RKO (cell line): ENCODE results near the gene AMOTL1.

ENCODE experiments used
- DNase-seq: peaks from one replicate; pipeline ENCODE4 v3.0.0-alpha.2; 2016; ENCODE audit warnings: low spot score

AMOTL1 gene

DNA sequence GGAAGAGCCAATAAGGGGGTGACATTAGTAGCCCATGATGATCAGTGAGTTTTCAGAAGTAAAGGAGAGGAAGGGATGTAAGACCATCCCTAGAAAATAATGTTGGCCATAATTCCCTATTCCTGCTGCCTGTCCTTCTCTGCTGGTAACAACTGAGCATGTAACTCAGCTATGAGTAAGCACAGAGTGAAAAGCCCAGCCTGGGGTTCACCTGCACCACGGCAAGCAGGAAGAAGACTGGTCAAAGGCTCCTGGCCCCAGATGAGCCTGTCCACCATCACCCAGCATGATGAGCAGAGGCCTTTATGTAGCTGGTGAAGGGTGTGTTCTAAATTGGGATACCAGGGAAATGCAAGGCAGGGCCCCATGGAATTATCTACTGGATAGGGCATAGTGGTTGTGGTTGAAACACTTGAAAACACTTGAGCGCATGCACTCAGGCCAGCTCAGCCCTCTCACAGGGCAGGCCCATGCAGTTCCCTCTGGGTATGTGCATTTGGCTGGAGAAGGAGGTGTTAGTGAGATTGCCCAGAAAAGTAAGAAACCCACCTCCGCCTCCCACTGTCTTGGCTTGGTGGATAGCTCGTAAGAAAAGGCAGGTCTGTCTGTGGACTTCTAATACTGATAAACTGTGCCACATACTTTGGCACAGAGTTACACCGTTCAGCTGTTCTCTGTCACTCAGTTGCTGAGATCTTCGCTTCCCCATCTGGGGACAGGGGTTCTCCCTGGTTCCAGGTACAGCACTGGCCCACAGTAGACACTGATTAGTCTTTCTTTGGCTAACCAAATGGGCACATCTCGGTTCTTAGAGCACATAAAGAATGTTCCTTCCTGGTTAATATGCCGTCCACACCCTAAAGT is 86.8 kb downstream of the AMOTL1 start:
- no peak for DNase-seq

DNA sequence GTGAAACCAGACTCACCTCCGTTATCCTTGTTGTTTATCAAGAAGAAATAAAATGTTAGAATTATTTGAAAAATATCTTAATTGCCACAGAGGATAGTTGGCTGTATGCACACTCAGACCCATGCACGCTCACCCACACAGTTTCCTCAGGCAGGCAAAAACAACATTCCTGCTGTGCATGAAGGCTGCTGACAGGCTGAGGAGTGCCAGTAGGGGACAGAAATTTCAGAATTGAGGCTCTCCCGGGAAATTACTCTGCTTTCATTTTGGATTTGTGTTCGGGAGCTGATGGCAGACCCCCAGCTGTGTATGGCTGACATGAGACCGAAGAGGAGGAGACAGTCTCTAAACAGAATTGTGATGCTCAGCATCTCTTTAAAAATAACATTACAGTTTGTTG is 87.5 kb downstream of the AMOTL1 start:
- no peak for DNase-seq

DNA sequence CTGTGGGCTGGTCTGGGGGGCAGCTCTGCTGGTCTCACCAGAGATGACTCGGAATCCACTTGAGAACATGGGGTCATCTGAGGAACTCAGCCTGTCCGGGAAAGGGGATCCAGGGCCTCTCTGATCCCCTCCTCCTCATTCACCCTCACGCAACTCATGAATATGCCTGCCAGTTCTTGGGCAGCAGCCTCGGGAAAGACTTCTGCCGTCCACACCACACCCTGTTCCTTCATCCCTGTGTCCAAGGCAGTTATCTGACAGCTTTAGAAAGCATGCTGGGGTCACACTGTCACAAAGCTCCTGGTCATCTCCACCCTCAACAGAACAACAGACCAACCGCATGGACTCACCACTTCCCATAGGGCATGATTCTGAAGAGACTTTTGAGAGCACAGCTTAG is 88.3 kb downstream of the AMOTL1 start:
- DNase-seq: no peak

DNA sequence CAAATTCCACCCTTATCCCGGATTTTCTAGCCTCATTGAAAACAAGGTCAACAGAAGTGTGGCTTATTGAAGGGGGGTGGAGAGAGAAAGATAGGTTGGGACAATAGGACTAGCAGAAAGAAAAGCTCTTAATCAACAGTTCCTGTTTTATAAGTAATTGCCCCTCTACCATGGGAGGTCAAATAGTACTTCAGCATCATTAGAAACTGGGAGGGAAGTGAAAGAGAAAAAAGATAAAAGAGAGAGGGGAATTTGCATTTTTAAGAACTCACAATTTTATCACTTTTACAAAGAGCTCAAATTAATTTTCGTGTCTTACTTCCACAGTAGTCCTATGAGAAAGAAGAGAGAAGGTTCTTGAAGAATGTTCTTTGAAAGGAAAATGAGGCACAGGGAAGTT is 89.2 kb downstream of the AMOTL1 start:
- DNase-seq: no peak

DNA sequence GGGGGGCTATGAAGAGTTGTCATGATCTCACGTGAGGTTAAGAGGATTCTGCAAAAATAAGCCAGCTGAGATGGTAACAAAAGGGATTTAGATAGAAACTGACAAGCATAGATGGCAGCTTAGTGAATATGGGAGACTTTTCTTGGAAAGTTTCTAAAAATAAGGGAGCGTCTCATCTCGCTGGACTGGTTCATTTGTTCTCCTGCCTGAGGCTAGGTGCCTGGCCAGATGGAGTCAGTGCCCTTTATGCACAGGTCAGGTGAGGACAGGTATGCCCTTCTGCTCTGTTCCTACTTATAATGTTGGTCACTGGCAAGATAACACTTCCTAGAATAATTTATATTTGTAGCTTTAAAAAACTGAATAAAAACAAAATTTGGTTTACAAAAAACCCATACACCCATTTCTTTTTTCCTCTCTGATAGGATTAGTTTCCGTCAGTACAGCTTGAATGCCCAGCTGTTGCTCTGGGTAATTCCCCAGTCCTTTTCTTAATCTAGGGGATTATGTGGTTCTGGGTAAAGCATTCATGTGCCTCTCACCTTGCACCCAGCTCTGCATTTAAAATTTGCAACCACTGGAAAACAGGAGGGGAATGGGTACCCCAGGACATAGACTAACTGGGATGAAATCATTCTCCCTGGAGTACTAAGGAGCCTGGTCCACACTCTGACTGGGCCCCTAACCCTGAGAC is 90.0 kb downstream of the AMOTL1 start:
- DNase-seq: no peak

DNA sequence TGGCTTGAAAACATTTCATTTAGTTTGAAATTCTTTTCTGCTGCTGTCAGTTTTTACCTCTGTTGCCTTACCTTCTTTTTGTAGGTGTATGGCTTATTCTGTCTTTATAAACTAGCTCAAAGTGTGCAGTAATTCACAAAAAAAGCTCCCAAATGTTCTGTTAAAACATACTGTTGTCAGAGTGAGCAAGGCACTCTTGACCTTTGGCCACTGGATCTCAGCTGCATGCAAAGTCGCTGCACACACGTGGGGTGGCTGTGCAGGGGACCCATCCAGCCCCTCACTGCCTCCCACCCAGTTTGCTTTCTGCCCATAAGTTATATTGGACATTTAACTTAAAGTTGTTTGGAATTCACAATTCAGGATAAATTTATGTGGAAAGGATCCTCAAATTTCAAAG is 92.2 kb downstream of the AMOTL1 start:
- DNase-seq: no peak

DNA sequence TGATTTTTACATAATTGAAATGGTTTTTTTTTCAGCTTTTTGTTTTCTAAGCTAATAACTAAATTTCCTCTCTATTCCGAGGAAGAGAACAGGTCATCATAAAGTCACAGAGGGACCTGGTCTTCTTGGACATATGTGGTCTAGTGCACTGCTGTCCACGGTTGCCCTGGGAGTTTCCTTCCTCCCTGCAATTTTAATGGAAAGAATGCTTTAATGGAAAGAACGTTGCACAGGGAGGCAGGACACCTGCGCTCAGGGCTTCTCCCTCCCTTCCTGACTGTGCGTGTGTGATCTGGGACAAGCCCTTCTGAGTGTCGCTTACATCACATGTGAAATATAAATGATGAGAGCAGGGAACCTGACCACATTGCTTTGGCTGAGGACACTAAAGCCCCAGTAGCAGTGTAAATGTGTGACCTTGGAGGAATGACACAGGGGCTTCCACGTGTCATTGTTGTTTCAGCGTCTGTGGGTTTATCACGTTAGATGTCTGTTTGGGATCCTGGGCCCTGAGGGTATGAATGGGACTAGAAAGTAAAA is 93.2 kb downstream of the AMOTL1 start:
- no peak for DNase-seq

DNA sequence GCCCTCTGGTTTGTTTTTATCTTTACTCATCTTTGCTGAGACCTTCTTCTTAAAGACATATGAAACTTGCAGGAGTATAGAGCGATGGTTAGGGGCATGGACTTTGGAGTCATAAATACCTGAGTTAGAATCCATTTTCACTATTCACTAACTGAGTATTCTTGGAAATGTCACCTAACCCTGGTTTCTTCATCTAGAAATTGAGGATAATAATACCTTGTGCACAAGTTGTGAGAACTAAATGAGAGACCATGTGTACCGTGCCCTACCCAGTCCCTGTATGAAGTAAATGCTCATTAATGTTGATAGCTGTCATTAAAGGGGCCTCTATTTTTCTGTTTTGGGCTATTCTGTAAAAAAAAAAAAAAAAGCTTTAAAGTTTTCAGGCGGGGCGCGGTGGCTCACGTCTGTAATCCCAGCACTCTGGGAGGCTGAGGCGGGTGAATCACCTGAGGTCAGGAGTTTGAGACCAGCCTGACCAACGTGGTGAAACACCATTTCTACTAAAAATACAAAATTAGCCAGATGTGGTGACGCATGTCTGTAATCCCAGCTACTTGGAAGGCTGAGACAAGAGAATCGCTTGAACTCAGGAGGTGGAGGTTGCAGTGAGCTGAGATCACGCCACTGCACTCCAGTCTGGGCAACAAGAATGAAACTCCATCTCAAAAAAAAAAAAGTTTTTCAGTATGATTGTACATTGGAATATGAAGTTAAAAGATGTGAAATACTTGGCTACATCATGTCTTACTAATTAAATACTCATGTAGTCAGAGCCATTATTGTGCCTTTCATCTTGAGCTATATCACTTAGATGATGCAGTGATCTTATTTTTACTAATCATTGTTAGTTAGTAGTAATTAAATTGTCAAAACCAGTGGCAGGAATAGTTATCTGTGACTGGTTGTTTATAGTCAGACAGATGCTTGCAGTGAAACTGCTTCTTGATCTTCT is 95.0 kb downstream of the AMOTL1 start:
- DNase-seq: no peak

DNA sequence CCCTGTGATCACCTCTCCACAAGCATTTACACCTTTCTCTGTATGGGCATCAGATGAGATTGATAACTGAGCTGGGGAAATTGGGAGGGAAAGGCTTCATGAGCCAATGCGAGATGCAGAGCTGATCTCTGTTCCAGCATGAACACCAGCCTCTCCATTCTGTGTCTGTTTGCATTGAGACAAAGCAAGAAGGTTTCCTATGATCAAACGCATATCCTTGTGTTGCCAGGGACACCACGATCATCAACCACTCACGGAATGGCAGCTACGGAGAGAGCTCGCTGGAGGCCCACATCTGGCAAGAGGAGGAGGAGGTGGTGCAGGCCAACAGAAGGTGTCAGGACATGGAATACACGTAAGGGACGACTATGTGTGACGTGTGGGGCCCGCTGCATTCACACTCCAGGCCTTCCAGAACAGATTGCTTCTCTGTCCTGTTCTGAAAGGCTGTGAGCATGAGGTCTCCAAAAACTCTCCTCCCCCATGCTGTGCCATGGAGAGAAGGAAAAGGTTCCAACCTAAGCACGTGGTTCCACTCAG is 96.4 kb downstream of the AMOTL1 start:
- DNase-seq: no peak

DNA sequence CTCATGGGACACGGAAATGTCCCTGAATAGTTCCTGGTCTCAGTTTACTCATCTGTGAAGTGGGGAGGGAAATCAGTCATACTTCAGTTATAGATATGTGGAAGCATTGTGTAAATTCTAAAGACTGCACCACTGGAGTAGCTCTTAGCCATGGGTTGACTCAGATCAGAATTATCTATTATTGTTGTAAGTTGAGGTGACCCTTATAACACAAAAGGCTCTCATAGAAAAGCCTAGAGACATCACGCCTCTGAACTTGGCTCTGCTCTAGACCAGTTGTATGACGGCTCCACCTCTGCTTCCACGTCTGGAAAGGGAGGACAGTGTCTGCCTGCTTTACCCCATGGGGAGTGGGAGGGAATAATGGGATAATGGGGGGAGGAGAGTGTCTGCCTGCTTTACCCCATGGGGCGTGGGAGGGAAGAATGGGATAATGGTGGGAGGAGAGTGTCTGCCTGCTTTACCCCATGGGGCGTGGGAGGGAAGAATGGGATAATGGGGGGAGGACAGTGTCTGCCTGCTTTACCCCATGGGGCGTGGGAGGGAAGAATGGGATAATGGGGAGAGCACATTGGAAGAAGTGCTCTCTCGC is 98.2 kb downstream of the AMOTL1 start:
- DNase-seq: no peak

DNA sequence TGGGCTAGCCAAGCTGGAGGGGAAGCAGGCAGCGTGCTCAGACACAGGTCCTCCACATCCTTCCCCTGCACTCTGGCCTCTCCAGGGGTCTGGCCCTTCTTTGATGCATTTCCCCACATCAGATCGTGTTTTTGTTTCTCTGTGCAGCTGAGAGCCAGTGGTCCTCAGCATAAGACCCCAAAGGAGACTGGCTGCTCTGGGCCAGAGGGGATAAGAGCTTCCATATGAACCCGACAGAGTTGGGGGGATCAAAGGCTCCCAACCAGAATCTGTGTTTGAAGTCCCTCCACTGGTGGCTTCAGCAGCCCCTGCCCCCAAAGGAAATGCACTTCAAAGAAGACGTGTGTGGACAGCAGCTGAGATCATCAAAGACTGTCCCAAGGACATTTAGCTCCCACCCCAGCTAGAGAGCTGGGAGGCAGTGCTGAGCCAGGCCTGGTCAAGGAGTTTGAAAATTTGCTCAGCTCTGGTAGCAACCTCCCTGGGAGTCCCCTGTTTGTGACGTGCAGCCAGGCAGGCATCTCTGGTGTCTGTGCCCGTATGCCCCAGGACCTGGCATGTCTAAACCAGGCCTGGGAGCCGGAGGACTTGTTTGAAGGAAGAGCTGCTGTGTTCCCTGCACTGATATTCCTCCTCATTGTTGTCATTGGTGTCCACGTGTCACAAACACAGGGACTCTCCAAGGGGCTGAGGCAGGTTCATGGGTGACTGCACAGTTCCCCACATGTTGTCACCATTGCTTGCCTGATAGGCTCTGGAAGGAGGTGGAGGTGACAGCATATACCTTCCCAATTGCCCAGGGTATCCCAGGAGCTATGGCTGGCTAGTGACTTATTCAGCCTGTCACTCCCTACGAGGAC is 99.0 kb downstream of the AMOTL1 start:
- DNase-seq: no peak

DNA sequence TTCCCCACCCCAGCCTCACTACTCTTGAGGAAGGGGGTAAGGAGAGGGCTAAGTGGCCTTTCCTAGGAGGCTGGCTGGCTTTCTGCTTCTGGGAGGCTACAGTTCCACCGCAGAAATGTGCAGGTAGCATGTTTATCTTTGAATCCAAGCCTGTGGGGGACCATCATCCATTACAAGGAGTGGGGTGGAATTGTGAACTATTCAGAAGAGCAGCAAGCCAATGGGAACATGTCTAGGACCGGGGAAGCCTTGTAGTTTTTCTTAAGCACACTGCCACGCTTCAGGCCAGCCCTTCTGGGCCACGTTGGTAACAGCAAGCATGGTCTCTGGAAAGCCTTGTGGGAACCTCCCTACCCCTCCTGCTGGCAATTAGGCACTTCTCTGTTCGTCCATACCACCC is 100.3 kb downstream of the AMOTL1 start:
- DNase-seq: no peak

DNA sequence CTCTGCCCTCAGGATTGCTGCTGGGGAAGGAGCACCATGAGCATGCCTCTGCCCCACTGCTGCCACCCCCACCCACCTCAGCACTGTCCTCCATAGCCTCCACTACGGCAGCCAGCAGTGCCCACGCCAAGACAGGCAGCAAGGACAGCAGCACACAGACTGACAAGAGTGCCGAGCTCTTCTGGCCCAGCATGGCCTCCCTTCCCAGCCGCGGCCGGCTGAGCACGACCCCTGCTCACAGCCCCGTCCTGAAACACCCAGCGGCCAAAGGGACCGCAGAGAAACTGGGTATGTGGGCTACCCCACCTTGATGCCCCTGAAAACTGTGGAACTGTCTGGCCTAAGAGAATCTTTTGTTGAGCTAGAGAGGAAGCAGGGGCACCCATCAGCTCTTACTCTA is 101.0 kb downstream of the AMOTL1 start:
- DNase-seq: no peak

DNA sequence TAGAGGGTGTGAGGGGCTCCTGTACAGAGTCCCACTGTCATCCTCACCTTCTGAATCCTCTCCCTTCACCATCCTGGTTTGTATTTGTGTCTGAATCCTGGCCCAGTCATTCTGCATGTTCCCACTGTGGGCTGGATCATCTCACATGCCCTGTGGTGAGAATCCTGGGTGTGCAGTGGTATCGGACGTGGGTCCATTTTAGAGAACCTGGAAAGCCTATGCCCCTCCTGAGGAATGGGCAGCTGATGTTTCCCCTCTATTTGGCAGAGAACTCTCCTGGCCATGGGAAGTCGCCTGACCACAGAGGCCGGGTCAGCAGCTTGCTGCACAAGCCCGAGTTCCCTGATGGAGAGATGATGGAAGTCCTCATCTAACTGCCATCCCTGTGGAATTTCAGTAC is 102.3 kb downstream of the AMOTL1 start:
- no peak for DNase-seq

DNA sequence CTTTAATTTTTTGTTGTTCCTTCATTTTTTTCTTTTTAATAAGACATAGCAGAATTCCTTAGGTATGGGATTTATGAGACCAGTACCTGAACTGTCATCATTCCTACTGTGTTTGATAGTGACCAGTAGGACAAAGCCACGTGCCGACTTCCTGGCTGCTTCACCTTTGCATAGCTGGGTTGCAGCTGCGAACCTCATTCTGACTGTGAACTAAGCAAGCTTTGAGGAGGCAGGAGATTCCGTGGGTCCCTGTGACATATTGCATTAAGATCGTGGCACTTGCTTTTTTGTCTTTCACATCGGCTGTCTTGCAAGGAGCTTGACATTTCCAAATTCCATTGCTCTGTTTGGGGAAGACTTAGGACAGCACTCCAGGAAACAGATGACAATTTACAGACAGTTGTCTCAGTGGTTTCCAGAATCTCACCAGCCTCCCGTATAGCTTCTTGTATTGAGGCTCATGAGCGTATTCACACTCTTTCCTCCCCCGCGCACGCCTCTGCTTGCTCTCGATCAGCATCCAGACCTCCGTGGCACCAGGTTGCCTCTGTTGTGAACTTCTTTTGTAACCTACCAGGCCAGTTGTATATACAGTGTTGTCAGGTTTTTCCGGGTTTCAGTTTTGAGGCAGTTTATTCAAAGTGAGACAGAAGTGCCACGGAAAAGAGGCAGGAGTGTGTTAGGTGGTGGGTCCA is 103.5 kb downstream of the AMOTL1 start:
- no peak for DNase-seq

DNA sequence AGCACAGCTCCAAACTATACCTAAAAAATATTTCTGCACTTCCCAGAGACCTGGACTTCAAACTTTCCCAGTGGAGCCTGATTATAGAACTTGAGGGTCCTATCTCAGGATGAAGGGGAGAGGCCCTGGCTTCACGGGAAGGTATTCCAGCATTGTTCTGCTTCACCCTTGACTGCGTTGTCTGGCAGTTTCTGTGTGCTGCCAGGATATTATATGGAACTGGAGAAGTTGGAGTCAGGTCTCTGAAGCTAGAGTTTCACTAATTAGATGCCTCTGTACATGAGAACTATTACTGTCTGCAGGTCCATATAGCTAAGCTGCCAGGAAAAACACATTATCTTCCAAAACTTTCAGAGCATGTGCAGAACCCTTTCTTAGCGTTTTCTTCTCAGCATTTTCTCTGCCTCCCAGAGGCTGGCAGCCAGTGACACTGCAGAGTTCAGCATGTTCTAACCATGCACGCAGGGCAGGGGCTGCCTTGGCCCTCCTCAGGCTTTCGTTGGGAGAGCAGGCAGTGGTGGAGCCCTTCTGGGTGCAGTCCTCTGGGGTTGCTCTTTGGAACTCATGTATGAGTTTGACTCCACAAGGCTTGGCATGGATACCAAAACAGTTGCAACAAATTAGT is 105.9 kb downstream of the AMOTL1 start:
- no peak for DNase-seq

DNA sequence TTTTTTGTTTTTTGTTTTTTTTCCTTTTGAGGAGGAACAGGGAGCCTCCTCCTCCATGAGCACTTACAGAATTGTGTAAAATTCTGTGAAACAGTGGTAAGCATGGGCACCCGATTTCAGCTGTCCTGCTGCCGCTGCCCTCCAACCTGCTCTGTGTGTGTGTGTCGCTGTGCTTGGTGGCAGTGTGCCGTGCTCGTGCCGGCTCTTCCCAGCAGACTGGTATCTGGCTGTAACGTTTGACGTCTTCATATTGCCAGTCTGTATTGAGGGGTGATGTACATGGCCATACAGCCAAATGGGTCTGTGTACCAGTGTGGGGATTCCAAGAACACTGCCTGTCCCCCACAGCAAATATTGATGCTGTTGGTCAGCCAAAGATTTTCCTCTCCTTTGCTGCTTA is 108.1 kb downstream of the AMOTL1 start:
- no peak for DNase-seq

DNA sequence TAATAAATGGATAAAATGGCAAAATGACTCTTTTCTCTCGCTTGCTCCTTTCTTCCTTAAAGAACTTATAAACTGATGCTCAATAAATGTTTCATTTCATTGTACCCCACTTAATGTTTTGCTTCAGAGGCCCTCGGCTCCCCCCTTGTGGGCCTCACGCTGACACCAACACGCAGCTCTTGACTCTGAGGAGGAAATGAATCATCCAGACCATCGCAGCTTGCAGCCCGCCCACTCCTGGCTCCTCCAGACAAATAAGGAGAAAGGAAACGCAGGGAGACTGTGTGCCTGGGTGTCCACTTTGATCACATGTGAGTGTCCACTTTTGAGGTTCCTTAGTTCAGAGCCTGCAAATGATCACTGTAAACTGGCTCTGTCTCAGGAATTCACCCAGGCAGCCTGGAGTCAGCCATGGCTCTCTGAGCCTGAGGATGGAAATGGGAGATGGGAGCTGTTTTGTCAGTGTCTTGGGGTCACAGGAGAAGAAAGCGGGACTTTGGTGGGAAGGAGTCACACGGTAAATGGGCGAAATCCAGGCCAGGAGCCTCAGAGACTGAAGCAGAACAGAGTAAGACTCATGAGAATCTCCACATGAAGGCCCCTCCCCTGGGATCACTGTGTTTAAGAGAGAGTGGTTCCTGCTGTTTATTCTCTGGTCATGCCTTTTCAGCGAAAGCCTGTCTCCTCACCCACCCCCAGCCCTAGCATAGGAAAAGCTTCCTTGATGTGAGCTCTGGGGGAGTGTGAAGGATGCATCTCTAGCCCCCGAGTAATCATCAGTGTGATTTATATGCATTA is 108.7 kb downstream of the AMOTL1 start:
- DNase-seq: peak; percentile 96
